T-cell (primary cell): ENCODE results near the gene ARHGAP9. TPM values are rescaled to one million over a fixed set of nuclear protein-coding genes. Genes with fewer than 3 reads are reported as not detected.

Source experiments
- ATAC-seq, 4 experiments: fragments of 200-7000 bp in 3 of 4; fragments of 150-1000 bp in 1 of 4; cut with Tn5 transposase; replicated peaks in 1 of 4; 1 replicate in 3 of 4; 2 replicates in 1 of 4; pipeline ENCODE4 v1.10.0; 2021; ENCODE audit warnings: moderate library complexity in 3 of 4, mild to moderate bottlenecking in 2 of 4, moderate number of reproducible peaks in 1 of 4
- CTCF ChIA-PET, 2 donors: fragments of 300-600 bp; sonication (Branson Sonifier 250); formaldehyde crosslinking; loops; one replicate each; lab custom pipeline; 2022; ENCODE audit warnings: antibody characterized with exemption in 2 of 2; lab: Charles Lee
- POLR2A ChIA-PET, 2 donors: fragments of 300-600 bp; sonication (Branson Sonifier 250); formaldehyde crosslinking; loops; one replicate each; lab custom pipeline; 2022; ENCODE audit warnings: antibody characterized with exemption in 2 of 2; lab: Charles Lee
- DNase-seq, 35 experiments: peaks; one replicate each; pipeline versions ENCODE4 v3.0.0 to v3.0.0-alpha.2; 2013 to 2023
- H3K27ac ChIP-seq: one replicate; pipeline ENCODE4 v1.5.1; 2013; ENCODE audit warnings: low read length
- H3K27me3 ChIP-seq, 2 experiments: replicated peaks in 1 of 2; 1 replicate in 1 of 2; 2 replicates in 1 of 2; pipeline versions ENCODE4 v1.6.1 to v1.7.0; 2013; ENCODE audit warnings: low read length in 1 of 2, mixed read lengths in 1 of 2; ENCODE audit not compliant: control insufficient read depth in 2 of 2, insufficient read depth in 2 of 2; ENCODE audit errors: extremely low read depth in 1 of 2
- H3K36me3 ChIP-seq, 2 donors: 1 replicate in 1 of 2; 2 replicates in 1 of 2; pipeline versions ENCODE4 v1.6.1 to v1.7.0; 2013; ENCODE audit warnings: low read length in 1 of 2; ENCODE audit not compliant: control insufficient read depth in 2 of 2, insufficient read depth in 1 of 2; ENCODE audit errors: extremely low read depth in 1 of 2
- H3K4me1 ChIP-seq, 2 experiments: 1 replicate in 1 of 2; 2 replicates in 1 of 2; pipeline versions ENCODE4 v1.6.1 to v1.7.0; 2013; ENCODE audit warnings: low read length in 2 of 2, mixed read lengths in 1 of 2; ENCODE audit not compliant: insufficient read depth in 2 of 2, control insufficient read depth in 1 of 2; ENCODE audit errors: extremely low read depth in 1 of 2
- H3K4me3 ChIP-seq, 2 donors: 1 replicate in 1 of 2; 2 replicates in 1 of 2; pipeline versions ENCODE4 v1.5.1 to v1.7.0; 2013; ENCODE audit warnings: mild to moderate bottlenecking in 2 of 2, low read length in 1 of 2, moderate library complexity in 1 of 2; ENCODE audit not compliant: control insufficient read depth in 1 of 2; ENCODE audit errors: extremely low read depth in 1 of 2
- H3K9me3 ChIP-seq: 2 replicates; pipeline ENCODE4 v1.7.0; 2013
- H3K27ac Mint-ChIP-seq, 2 donors: one replicate each; pipeline ENCODE4 v1.8.0; 2020 to 2021; ENCODE audit warnings: mild to moderate bottlenecking in 2 of 2, mixed read lengths in 2 of 2
- H3K27me3 Mint-ChIP-seq, 2 donors: one replicate each; pipeline ENCODE4 v1.8.0; 2021 to 2022; ENCODE audit warnings: mixed read lengths in 2 of 2
- H3K36me3 Mint-ChIP-seq: one replicate; pipeline ENCODE4 v1.8.0; 2021; ENCODE audit warnings: mixed read lengths
- H3K4me1 Mint-ChIP-seq, 3 donors: one replicate each; pipeline ENCODE4 v1.8.0; 2020 to 2022; ENCODE audit warnings: mixed read lengths in 3 of 3, mild to moderate bottlenecking in 1 of 3
- H3K4me3 Mint-ChIP-seq, 3 donors: one replicate each; pipeline ENCODE4 v1.8.0; 2020 to 2022; ENCODE audit warnings: mild to moderate bottlenecking in 3 of 3, mixed read lengths in 3 of 3, moderate library complexity in 3 of 3
- H3K9me3 Mint-ChIP-seq, 3 donors: one replicate each; pipeline ENCODE4 v1.8.0; 2020 to 2022; ENCODE audit warnings: mixed read lengths in 3 of 3
- WGBS: methylation state at CpG from one replicate; pipeline ENCODE4 v1.1.5; 2013; ENCODE audit warnings: missing lambda C conversion rate; ENCODE audit not compliant: insufficient coverage; 5-methylcytosine and 5-hydroxymethylcytosine counted together
- total RNA-seq, 35 experiments: library from RNA in 6 of 35; stranded (reverse) in 6 of 35; fragments of 120-200 nt in 1 of 35; gene quantifications; one replicate each; pipeline versions ENCODE4 v1.2.1 to v1.2.4 and lab custom pipeline; 2013 to 2026

The ARHGAP9 gene
- total RNA-seq, 5 donors from 2014 or later (not counting 1 experiment from before 2014, with no cell fraction given) = 198 to 413 (median 243) TPM

DNA sequence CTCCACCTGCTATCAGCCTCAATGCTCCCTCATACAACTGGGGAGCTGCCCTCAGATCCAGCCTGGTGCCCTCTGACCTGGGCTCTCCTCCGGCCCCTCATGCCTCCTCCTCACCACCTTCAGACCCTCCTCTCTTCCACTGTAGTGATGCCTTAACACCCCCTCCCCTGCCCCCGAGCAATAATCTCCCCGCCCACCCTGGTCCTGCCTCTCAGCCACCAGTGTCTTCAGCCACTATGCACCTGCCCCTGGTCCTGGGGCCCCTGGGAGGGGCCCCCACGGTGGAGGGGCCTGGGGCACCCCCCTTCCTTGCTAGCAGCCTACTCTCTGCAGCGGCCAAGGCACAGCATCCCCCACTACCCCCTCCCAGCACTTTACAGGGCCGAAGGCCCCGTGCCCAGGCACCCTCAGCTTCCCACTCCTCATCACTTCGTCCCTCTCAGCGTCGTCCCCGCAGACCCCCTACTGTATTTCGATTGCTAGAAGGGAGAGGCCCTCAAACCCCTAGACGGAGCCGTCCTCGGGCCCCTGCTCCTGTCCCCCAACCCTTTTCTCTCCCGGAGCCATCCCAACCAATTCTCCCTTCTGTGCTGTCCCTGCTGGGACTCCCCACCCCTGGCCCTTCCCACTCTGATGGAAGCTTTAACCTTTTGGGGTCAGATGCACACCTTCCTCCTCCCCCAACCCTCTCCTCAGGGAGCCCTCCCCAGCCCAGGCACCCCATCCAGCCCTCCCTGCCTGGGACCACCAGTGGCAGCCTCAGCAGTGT lies 46.1 kb upstream of the ARHGAP9 start:
- no peak for DNase-seq
- Histone ChIP-seq H3K27me3 (no peaks in the 10 kb centered on the region), H3K4me1 (peaks cover 18 to 48% of the 10 kb centered on the region in 2 experiments), H3K36me3 (peaks cover 3 to 66% of the 10 kb centered on the region in 2 donors), H3K9me3 (no peaks in the 10 kb centered on the region), H3K27ac (no peak overlapping the region), H3K4me3 (no peak overlapping the region)
- ATAC-seq = no peak
- Mint-ChIP-seq H3K27me3 (no peaks in the 10 kb centered on the region), H3K27ac (peak overlapping the region in 1 of 2 donors; percentile 22), H3K4me3 (no peak overlapping the region), H3K4me1 (peaks cover 38 to 42% (median 38%) of the 10 kb centered on the region in 3 donors), H3K9me3 (no peaks in the 10 kb centered on the region), H3K36me3 (peaks cover 23% of the 10 kb centered on the region)
- 86% methylated on average over 11 of the region's 16 CpGs for WGBS
- POLR2A ChIA-PET = interaction anchor here (0.5 to 0.6 kb wide), 2 partner anchors 35 to 115 kb away, joined by 3 to 6 read pairs; no protein-coding TSS in a partner anchor
- CTCF ChIA-PET = interaction anchor here in 1 of 2 donors (0.6 kb wide), 1 partner anchor 16 kb away, joined by 3 read pairs; no protein-coding TSS in a partner anchor

DNA sequence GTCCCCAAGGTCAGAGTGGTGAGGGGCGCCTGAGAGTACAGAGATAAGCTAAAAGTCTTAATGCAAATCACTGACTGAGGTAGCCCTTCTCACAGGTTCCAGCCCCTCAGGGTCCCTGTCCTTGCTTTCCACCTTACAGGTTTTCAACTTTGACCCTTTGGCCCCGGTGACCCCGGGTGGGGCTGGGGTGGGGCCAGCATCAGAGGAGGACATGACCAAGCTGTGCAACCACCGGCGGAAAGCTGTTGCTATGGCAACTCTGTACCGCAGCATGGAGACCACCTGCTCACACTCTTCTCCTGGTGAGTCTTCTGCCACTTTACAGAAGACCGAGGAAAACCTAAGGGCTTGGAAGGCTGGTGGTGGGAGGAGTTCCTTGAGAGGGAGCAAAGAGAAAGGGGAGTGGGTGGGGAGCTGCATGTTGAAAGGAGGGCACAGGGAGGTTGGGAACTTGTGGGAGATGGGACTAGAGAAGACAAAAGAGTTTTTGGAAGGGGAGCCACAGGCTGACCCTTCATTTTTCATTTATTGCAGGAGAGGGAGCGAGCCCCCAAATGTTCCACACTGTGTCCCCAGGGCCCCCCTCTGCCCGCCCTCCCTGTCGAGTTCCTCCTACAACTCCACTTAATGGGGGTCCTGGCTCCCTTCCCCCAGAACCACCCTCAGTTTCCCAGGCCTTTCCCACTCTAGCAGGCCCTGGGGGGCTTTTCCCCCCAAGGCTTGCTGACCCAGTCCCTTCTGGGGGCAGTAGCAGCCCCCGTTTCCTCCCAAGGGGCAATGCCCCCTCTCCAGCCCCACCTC lies 45.3 kb upstream of the ARHGAP9 start:
- WGBS = 95% methylated on average over 7 of the region's 11 CpGs
- DNase-seq (no peak), ATAC-seq (no peak)
- H3K9me3 ChIP-seq = no peaks in the 10 kb centered on the region
- POLR2A ChIA-PET = interaction anchor here (0.5 to 0.6 kb wide), 3 partner anchors 34 to 223 kb away, joined by 3 to 6 read pairs (median 5); no protein-coding TSS in a partner anchor
- Mint-ChIP-seq H3K9me3 (no peaks in the 10 kb centered on the region), H3K4me3 (peak overlapping the region; percentile 85 to 94 (median 92)), H3K27ac (peak overlapping the region; percentile 74 to 80), H3K4me1 (peaks cover 38 to 44% (median 40%) of the 10 kb centered on the region in 3 donors), H3K36me3 (peaks cover 17% of the 10 kb centered on the region), H3K27me3 (no peaks in the 10 kb centered on the region)
- H3K4me1 ChIP-seq = peaks cover 18 to 51% of the 10 kb centered on the region in 2 experiments
- peaks cover 3 to 58% of the 10 kb centered on the region in 2 donors for H3K36me3 ChIP-seq
- no peaks in the 10 kb centered on the region for H3K27me3 ChIP-seq
- H3K4me3 ChIP-seq = no peak overlapping the region
- CTCF ChIA-PET = interaction anchor here in 1 of 2 donors (0.8 kb wide), 1 partner anchor 49 kb away, joined by 3 read pairs; no protein-coding TSS in a partner anchor
- H3K27ac ChIP-seq = no peak overlapping the region

DNA sequence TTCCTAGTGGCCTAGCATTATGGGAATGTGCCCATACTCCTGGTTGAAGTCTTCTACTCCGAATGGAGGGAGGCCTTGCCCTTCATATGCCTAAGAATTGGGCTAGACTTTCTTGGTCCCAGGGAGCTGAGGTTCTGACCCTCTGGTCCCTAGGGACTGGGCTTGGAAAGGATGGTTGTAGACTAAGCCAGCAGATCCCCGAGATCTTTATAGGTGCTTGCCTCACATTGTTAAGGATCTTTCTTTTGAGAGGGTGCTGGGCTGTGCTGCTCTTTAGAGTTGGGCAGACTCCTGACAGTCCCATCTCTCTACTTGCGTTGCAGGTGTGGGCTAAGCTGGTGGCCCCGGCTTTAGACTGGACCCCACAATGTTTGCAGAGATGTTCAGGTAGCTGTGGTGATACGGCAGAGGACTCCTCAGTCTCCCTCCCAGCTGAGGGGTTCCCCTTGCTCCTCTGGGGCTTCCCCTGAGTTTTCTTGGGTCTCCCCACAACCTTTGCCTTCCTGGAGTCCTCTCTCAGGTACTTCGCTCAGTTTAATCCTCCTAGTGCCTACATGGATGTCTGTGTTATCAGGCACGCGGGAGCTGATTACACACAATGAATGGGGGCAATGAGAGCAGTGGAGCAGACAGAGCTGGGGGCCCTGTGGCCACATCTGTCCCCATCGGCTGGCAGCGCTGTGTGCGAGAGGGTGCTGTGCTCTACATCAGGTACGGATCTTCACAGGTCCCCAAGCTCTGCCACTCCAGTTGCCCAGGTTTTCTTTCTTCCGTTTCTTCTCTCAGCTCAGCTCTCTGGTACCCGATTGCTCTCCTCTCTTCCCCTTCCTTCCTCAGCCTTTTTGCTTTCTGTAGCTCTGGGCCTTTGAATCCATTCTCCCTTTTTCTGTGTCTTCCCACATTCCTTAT lies 44.3 kb upstream of the ARHGAP9 start:
- H3K9me3 ChIP-seq = no peaks in the 10 kb centered on the region
- H3K4me1 ChIP-seq = peaks cover 24 to 62% of the 10 kb centered on the region in 2 experiments
- Mint-ChIP-seq H3K27me3 (no peaks in the 10 kb centered on the region), H3K27ac (peak overlapping the region; percentile 74 to 80), H3K36me3 (peaks cover 13% of the 10 kb centered on the region), H3K4me1 (peaks cover 40 to 48% (median 44%) of the 10 kb centered on the region in 3 donors), H3K4me3 (peak overlapping the region; percentile 85 to 94 (median 92)), H3K9me3 (no peaks in the 10 kb centered on the region)
- ATAC-seq (no peak), DNase-seq (peak in 4 of 35 experiments; percentile 12 to 53 (median 24))
- WGBS = 69% methylated on average over 9 of the region's 14 CpGs
- H3K36me3 ChIP-seq = peaks cover 3 to 50% of the 10 kb centered on the region in 2 donors
- peak overlapping the region; percentile 66 for H3K27ac ChIP-seq
- H3K27me3 ChIP-seq = no peaks in the 10 kb centered on the region
- POLR2A ChIA-PET = interaction anchor here (0.6 kb wide), 4 partner anchors 18 to 224 kb away, joined by 3 to 9 read pairs (median 4); no protein-coding TSS in a partner anchor
- CTCF ChIA-PET = interaction anchor here (0.5 to 0.8 kb wide), 5 partner anchors 48 to 252 kb away, joined by 3 to 5 read pairs (median 3); partner anchors contain the start of gene GLI1 (in 1 of the 2)
- peak overlapping the region; percentile 79 to 84 for H3K4me3 ChIP-seq

DNA sequence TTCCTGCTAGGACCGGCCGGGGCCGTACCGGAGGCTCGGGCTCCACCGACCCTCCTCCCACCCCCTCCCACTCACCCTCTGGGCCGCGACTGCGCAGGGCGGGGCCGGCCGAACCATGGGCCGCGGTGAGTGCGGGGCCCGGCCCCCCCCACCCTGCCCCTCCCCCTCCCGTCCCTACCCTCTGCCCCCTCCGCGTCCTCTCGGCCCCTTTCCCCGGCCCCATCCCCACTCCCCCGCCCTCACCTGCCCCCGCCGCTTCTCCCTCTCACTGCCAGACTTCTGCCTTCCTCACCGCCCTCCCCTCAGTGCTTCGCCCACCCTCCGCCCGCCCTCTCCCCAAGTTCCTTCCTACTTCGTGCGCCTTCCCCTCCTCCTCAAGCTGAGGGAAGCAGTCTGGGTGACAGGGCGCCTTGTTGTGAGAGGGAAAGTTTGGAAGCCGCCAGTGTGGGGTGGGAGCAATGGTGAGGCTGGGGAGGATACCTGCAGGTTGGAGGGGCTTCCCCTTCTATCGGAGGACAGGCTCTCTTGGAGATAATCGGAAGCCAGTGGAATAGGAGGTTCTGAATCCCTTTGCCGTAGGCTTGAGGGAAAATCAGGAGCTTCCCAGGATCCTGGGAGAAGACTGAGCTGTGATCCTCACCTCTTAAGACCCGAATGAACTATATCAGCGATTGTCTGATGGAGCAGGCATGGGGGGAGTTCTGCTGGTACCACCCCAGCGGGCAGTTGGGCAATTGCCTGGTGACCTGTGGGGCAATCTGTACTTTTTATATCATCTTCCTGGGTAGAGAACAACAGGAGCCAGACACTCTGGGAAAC lies 43.4 kb upstream of the ARHGAP9 start:
- no peaks in the 10 kb centered on the region for H3K27me3 ChIP-seq
- peaks cover 25 to 70% of the 10 kb centered on the region in 2 experiments for H3K4me1 ChIP-seq
- CTCF ChIA-PET = interaction anchor here in 1 of 2 donors (0.6 to 0.8 kb wide), 3 partner anchors 64 to 1301 kb away, joined by 3 to 5 read pairs (median 3); partner anchors contain the start of gene GLI1
- WGBS = 0% methylated on average over 5 of the region's 38 CpGs
- Mint-ChIP-seq H3K27me3 (no peaks in the 10 kb centered on the region), H3K36me3 (peaks cover 13% of the 10 kb centered on the region), H3K9me3 (no peaks in the 10 kb centered on the region), H3K4me3 (peak overlapping the region; percentile 85 to 94 (median 92)), H3K4me1 (peaks cover 48 to 57% (median 53%) of the 10 kb centered on the region in 3 donors), H3K27ac (peak overlapping the region; percentile 74 to 80)
- peak overlapping the region; percentile 79 to 84 for H3K4me3 ChIP-seq
- peak in 24 of 35 experiments; percentile 16 to 62 (median 36) for DNase-seq
- no peak for ATAC-seq
- peaks cover 0 to 41% of the 10 kb centered on the region in 2 donors for H3K36me3 ChIP-seq
- H3K27ac ChIP-seq = peak overlapping the region; percentile 66
- POLR2A ChIA-PET = interaction anchor here (0.6 kb wide), 2 partner anchors 19 to 91 kb away, joined by 3 to 9 read pairs; no protein-coding TSS in a partner anchor
- H3K9me3 ChIP-seq = no peaks in the 10 kb centered on the region
